Measurements from ENCODE around the gene ILDR2. TPM values are rescaled to one million over a fixed set of nuclear protein-coding genes. Genes with fewer than 3 reads are reported as not detected.

The ILDR2 gene
- total RNA-seq, 1 donor from 2014 or later, result 1.3 TPM

GRCh38 chr1:166869318-166870099 is 105.8 kb downstream of the ILDR2 start:
- Histone ChIP-seq H3K4me3 (ENCODE audit: low read depth, low read length) (no peak overlapping the region), H3K36me3 (ENCODE audit: control insufficient read depth, insufficient read depth, low read length) (no peaks in the 10 kb centered on the region), H3K27me3 (ENCODE audit: control insufficient read depth, insufficient read depth, low read length) (no peaks in the 10 kb centered on the region)
- no peak for DNase-seq (ENCODE audit: low read depth)
- TF ChIP-seq CTCF (IDR thresholded peaks at IDR 0.05; ENCODE audit: insufficient read depth, low read length, poor library complexity, severe bottlenecking), result no peak

- DNase-seq (ENCODE audit: low read depth), result no peak
- H3K36me3 ChIP-seq (ENCODE audit: control insufficient read depth, insufficient read depth, low read length), result no peaks in the 10 kb centered on the region
These were observed 106.7 kb downstream of the ILDR2 start for GRCh38 chr1:166868639-166869038.

GRCh38 chr1:166865926-166866325 is 109.4 kb downstream of the ILDR2 start:
- Histone ChIP-seq H3K36me3 (ENCODE audit: control insufficient read depth, insufficient read depth, low read length) (no peaks in the 10 kb centered on the region), H3K27me3 (ENCODE audit: control insufficient read depth, insufficient read depth, low read length) (no peaks in the 10 kb centered on the region), H3K4me3 (ENCODE audit: low read depth, low read length) (no peak overlapping the region)
- TF ChIP-seq CTCF (IDR thresholded peaks at IDR 0.05; ENCODE audit: insufficient read depth, low read length, poor library complexity, severe bottlenecking), result no peak
- no peak for DNase-seq (ENCODE audit: low read depth)

More at GRCh38 chr1:166868639-166869038, 106.7 kb downstream of the ILDR2 start:
- TF ChIP-seq CTCF (IDR thresholded peaks at IDR 0.05; ENCODE audit: insufficient read depth, low read length, poor library complexity, severe bottlenecking), result no peak
- Histone ChIP-seq H3K4me3 (ENCODE audit: low read depth, low read length) (no peak overlapping the region), H3K27me3 (ENCODE audit: control insufficient read depth, insufficient read depth, low read length) (no peaks in the 10 kb centered on the region)

GRCh38 chr1:166859597-166859996 is 115.7 kb downstream of the ILDR2 start:
- no peaks in the 10 kb centered on the region for H3K36me3 ChIP-seq (ENCODE audit: control insufficient read depth, insufficient read depth, low read length)
- H3K27me3 ChIP-seq (ENCODE audit: control insufficient read depth, insufficient read depth, low read length), result no peaks in the 10 kb centered on the region
- no peak overlapping the region for H3K4me3 ChIP-seq (ENCODE audit: low read depth, low read length)
- TF ChIP-seq CTCF (IDR thresholded peaks at IDR 0.05; ENCODE audit: insufficient read depth, low read length, poor library complexity, severe bottlenecking), result no peak
- DNase-seq (ENCODE audit: low read depth), result no peak

GRCh38 chr1:166858726-166859419 is 116.5 kb downstream of the ILDR2 start:
- Histone ChIP-seq H3K36me3 (ENCODE audit: control insufficient read depth, insufficient read depth, low read length) (peaks cover 1% of the 10 kb centered on the region), H3K27me3 (ENCODE audit: control insufficient read depth, insufficient read depth, low read length) (no peaks in the 10 kb centered on the region), H3K4me3 (ENCODE audit: low read depth, low read length) (no peak overlapping the region)
- no peak for TF ChIP-seq CTCF (IDR thresholded peaks at IDR 0.05; ENCODE audit: insufficient read depth, low read length, poor library complexity, severe bottlenecking)
- DNase-seq (ENCODE audit: low read depth), result no peak

Other genes with a start within 250 kb of the ILDR2 start
- gene POGK, start 136.1 kb downstream of the ILDR2 start, total RNA-seq, result 45.6 and 45.8 TPM in 2 replicates
- 14.0 and 17.0 TPM in 2 replicates for gene TADA1, start 99.3 kb downstream of the ILDR2 start, total RNA-seq
- 0.33 TPM in 1 of 2 replicates, not detected in the other for gene MAEL, start 13.7 kb upstream of the ILDR2 start, total RNA-seq
- not detected in 2 replicates for gene GPA33, start 114.8 kb upstream of the ILDR2 start, total RNA-seq
- not detected in 2 replicates for gene STYXL2, start 118.5 kb upstream of the ILDR2 start, total RNA-seq
- 8.4 and 9.8 TPM in 2 replicates for gene POU2F1, start 245.3 kb upstream of the ILDR2 start, total RNA-seq

Data from kidney epithelial cell (primary cell).